OCI-LY3 (cell line): ENCODE results near the gene RPGRIP1L.

Source experiments
- H2AFZ ChIP-seq: fragments of 200-600, 300-600 bp; shearing (Covaris generic); 2 replicates; pipeline ENCODE4 v1.6.0; 2014; ENCODE audit warnings: antibody characterized with exemption, low read depth, low read length
- H3K27ac ChIP-seq: fragments of 200-600, 300-600 bp; sonication (generic); 2 replicates; pipeline ENCODE4 v1.5.1; 2014; ENCODE audit warnings: mild to moderate bottlenecking, low read length, moderate library complexity, mixed read lengths
- H3K27me3 ChIP-seq: fragments of 200-600, 300-600 bp; sonication (generic); 2 replicates; pipeline ENCODE4 v1.6.1; 2014; ENCODE audit warnings: low read depth, low read length, mixed read lengths
- H3K36me3 ChIP-seq: fragments of 200-600, 300-600 bp; sonication (generic); replicated peaks from 2 replicates; pipeline ENCODE3; 2014; ENCODE audit warnings: low read depth, low read length, mixed read lengths
- H3K4me1 ChIP-seq: fragments of 300-600, 200-600 bp; sonication (generic); 2 replicates; pipeline ENCODE4 v1.6.1; 2014; ENCODE audit warnings: low read length, mixed read lengths
- H3K4me2 ChIP-seq: fragments of 200-600, 300-600 bp; sonication (generic); 2 replicates; pipeline ENCODE4 v1.6.1; 2014; ENCODE audit warnings: low read length, mixed read lengths
- H3K4me3 ChIP-seq: fragments of 300-600, 200-600 bp; sonication (generic); 2 replicates; pipeline ENCODE4 v1.5.1; 2014; ENCODE audit warnings: antibody characterized with exemption, mild to moderate bottlenecking, low read length, moderate library complexity
- H3K79me2 ChIP-seq: fragments of 300-600, 200-600 bp; shearing (Covaris generic); 2 replicates; pipeline ENCODE4 v1.6.1; 2014; ENCODE audit warnings: mild to moderate bottlenecking, low read length, mixed read lengths
- H3K9ac ChIP-seq: fragments of 300-600, 200-600 bp; shearing (Covaris generic); 2 replicates; pipeline ENCODE4 v1.6.0; 2014; ENCODE audit warnings: mild to moderate bottlenecking, low read length, moderate library complexity
- H3K9me3 ChIP-seq: fragments of 200-600, 300-600 bp; shearing (Covaris generic); 2 replicates; pipeline ENCODE4 v1.6.1; 2014; ENCODE audit warnings: low read length, mixed read lengths; ENCODE audit not compliant: insufficient read depth
- H4K20me1 ChIP-seq: fragments of 200-600, 300-600 bp; sonication (generic); 2 replicates; pipeline ENCODE4 v1.6.1; 2016; ENCODE audit warnings: low read length, mixed read lengths; ENCODE audit not compliant: insufficient read depth
- CTCF ChIP-seq: fragments of 200-600, 300-600 bp; sonication (generic); IDR thresholded peaks from 2 replicates; pipeline ENCODE4 v1.5.1; 2014; ENCODE audit warnings: antibody characterized with exemption, low read length, low read depth
- EZH2phosphoT487 ChIP-seq: fragments of 200-600 bp; shearing (Covaris generic); IDR thresholded peaks from 2 replicates; pipeline ENCODE4 v1.6.1; 2018; ENCODE audit warnings: antibody characterized with exemption, mixed run types, low read depth

The RPGRIP1L gene

DNA sequence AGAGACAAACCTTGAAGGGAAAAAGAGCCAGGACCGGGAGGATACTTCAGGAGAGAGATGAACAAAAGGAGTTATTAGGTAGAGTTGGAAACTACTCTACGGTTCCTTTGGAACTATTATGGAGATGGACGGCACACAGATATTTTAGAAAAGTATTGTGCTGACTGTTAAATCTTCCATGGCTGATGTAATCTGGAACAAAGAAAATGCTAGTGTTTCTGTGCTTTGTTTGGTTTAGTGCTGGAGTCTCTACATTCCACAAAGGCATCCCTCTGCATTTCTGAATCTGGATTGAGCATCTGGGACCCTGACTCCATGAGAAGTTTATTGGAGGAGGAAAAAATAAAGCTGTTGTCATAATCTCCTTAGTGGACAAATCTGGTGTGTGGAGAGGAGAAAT is 57.2 kb downstream of the RPGRIP1L start:
- peaks cover 15% of the 10 kb centered on the region for H3K36me3 ChIP-seq
- no peak overlapping the region for H3K27ac ChIP-seq
- no peak overlapping the region for H3K4me3 ChIP-seq
- no peaks in the 10 kb centered on the region for H4K20me1 ChIP-seq
- H3K9me3 ChIP-seq: peaks cover 3% of the 10 kb centered on the region; the same call in 1 of the 2 replicates
- no peaks in the 10 kb centered on the region for H3K4me1 ChIP-seq
- no peak for TF ChIP-seq CTCF
- TF ChIP-seq EZH2phosphoT487: no peak
- H3K79me2 ChIP-seq: no peaks in the 10 kb centered on the region
- no peaks in the 10 kb centered on the region for H3K27me3 ChIP-seq
- no peak overlapping the region for H3K4me2 ChIP-seq
- H2AFZ ChIP-seq: no peak overlapping the region
- H3K9ac ChIP-seq: no peak overlapping the region

DNA sequence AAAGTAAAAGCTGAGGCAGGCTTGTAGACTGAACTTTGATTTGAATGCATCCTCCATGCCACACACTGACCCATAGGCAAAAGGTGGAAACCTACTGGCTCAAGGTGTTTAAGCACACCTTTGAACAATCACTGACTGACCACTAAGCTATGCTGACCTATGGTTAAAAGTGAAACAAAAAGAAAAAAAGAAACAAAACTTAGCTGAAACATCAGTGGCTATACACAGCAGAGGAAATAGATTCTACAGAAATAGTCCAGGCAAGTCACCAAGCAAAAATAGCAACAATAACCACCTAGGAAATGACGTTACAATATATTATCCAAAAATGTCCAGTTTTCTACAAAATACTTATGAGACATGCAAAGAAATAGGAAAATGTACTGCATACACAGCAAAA is 60.2 kb downstream of the RPGRIP1L start:
- no peak overlapping the region for H3K4me3 ChIP-seq
- H3K36me3 ChIP-seq: peaks cover 15% of the 10 kb centered on the region
- TF ChIP-seq CTCF (no peak), EZH2phosphoT487 (no peak)
- H3K79me2 ChIP-seq: no peaks in the 10 kb centered on the region
- H3K9ac ChIP-seq: no peak overlapping the region
- no peak overlapping the region for H2AFZ ChIP-seq
- H3K27me3 ChIP-seq: no peaks in the 10 kb centered on the region
- H3K9me3 ChIP-seq: peaks cover 3% of the 10 kb centered on the region; the same call in 1 of the 2 replicates
- H4K20me1 ChIP-seq: no peaks in the 10 kb centered on the region
- H3K27ac ChIP-seq: no peak overlapping the region
- H3K4me1 ChIP-seq: no peaks in the 10 kb centered on the region
- H3K4me2 ChIP-seq: no peak overlapping the region

DNA sequence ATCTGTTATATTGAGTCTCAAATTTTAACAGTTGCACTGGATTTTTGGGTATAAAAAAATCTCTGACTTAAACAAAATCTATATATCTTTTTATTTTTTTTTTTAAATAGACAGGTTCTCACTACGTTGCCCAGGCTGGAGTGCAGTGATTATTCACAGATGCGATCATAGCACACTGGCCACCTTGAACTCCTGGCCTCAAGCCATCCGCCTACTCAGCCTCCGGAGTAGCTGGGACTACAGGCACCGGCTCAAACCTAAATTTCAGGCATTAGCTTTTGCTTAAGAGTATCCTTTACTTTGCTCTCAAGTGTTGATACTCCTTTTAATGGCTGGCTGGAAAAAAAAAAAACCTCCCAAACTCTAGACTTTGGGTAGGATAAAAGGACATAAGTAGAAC is 61.6 kb downstream of the RPGRIP1L start:
- no peaks in the 10 kb centered on the region for H3K27me3 ChIP-seq
- no peaks in the 10 kb centered on the region for H4K20me1 ChIP-seq
- H3K4me2 ChIP-seq: no peak overlapping the region
- H2AFZ ChIP-seq: no peak overlapping the region
- no peaks in the 10 kb centered on the region for H3K79me2 ChIP-seq
- H3K9ac ChIP-seq: no peak overlapping the region
- peaks cover 15% of the 10 kb centered on the region for H3K36me3 ChIP-seq
- peaks cover 3% of the 10 kb centered on the region; the same call in 1 of the 2 replicates for H3K9me3 ChIP-seq
- H3K4me1 ChIP-seq: no peaks in the 10 kb centered on the region
- TF ChIP-seq CTCF: no peak
- TF ChIP-seq EZH2phosphoT487: no peak
- H3K4me3 ChIP-seq: no peak overlapping the region
- no peak overlapping the region for H3K27ac ChIP-seq

DNA sequence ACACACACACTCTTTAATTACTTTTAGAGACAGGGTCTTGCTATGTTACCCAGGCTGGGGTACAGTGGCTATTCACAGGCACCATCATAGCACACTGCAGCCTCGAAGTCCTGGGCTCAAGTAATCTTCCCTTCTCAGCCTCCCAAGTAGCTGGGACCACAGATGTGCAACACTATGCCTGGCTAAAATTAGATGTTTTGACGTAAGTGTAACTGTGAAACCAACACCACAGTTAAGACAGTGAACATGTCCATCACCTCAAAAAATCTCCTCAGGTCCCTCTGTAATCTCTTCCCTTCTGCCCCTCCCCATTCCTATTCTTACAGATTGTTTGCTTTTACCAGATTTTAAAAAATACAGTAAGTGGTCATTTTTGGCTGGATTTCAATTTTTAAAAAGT is 66.7 kb downstream of the RPGRIP1L start:
- H3K9ac ChIP-seq: no peak overlapping the region
- no peaks in the 10 kb centered on the region for H3K9me3 ChIP-seq
- no peak overlapping the region for H3K27ac ChIP-seq
- no peak overlapping the region for H2AFZ ChIP-seq
- H3K36me3 ChIP-seq: peaks cover 3% of the 10 kb centered on the region
- no peaks in the 10 kb centered on the region for H3K79me2 ChIP-seq
- H3K27me3 ChIP-seq: no peaks in the 10 kb centered on the region
- no peaks in the 10 kb centered on the region for H4K20me1 ChIP-seq
- TF ChIP-seq CTCF (no peak), EZH2phosphoT487 (no peak)
- no peaks in the 10 kb centered on the region for H3K4me1 ChIP-seq
- no peak overlapping the region for H3K4me2 ChIP-seq
- no peak overlapping the region for H3K4me3 ChIP-seq
